IMR-90 (cell line): ENCODE measurements around the gene MBL2. TPM values are rescaled to one million over a fixed set of nuclear protein-coding genes. Genes with fewer than 3 reads are reported as not detected.

ENCODE experiments used
- ATAC-seq: fragments of 200-7000 bp; cut with Tn5 transposase; 2 replicates; pipeline ENCODE4 v1.9.1; 2020; ENCODE audit warnings: low read depth, mild to moderate bottlenecking, moderate library complexity
- BruUV-seq: library from RNA; stranded (reverse); fragments of 400-500 nt; replicated peaks from 2 replicates; lab custom pipeline; 2021; lab: Mats Ljungman, UMichigan
- CTCF ChIA-PET: fragments of 300-600 bp; formaldehyde crosslinking; extraction: SDS; loops from one replicate; lab custom pipeline; 2021; ENCODE audit warnings: antibody characterized with exemption; lab: Yijun Ruan, JAX
- POLR2A ChIA-PET: fragments of 300-600 bp; sonication (Branson Sonifier 250); formaldehyde crosslinking; loops from one replicate; lab custom pipeline; 2022; ENCODE audit warnings: antibody characterized with exemption; ENCODE audit not compliant: unreplicated experiment; lab: Charles Lee
- DNase-seq: peaks from one replicate; pipeline ENCODE4 v3.0.0; 2013
- H2AFZ ChIP-seq: replicated peaks from 2 replicates; pipeline ENCODE3; 2013; ENCODE audit warnings: low read length, mild to moderate bottlenecking; ENCODE audit not compliant: poor library complexity
- H2AK5ac ChIP-seq: 2 replicates; pipeline ENCODE4 v1.6.1; 2013; ENCODE audit warnings: low read depth, low read length, inconsistent platforms
- H2AK9ac ChIP-seq: replicated peaks from 2 replicates; pipeline ENCODE3; 2013; ENCODE audit warnings: mild to moderate bottlenecking, low read depth, low read length, moderate library complexity; ENCODE audit not compliant: poor library complexity
- H2BK120ac ChIP-seq: 2 replicates; pipeline ENCODE4 v1.6.1; 2013; ENCODE audit warnings: low read depth, low read length, inconsistent platforms
- H2BK15ac ChIP-seq: 3 replicates; pipeline ENCODE4 v1.6.1; 2013; ENCODE audit warnings: low read depth, low read length, inconsistent platforms
- H2BK20ac ChIP-seq: 2 replicates; pipeline ENCODE4 v1.6.1; 2013; ENCODE audit warnings: low read depth, mild to moderate bottlenecking, inconsistent platforms, low read length, moderate library complexity
- H2BK5ac ChIP-seq: 2 replicates; pipeline ENCODE4 v1.6.1; 2013; ENCODE audit warnings: mild to moderate bottlenecking, low read depth, low read length, inconsistent platforms; ENCODE audit not compliant: poor library complexity, severe bottlenecking
- H3K14ac ChIP-seq: replicated peaks from 2 replicates; pipeline ENCODE4 v1.6.1; 2013; ENCODE audit warnings: low read depth, low read length, inconsistent platforms
- H3K18ac ChIP-seq: 2 replicates; pipeline ENCODE4 v1.6.1; 2013; ENCODE audit warnings: low read depth, low read length, control low read depth
- H3K23ac ChIP-seq: 2 replicates; pipeline ENCODE4 v1.6.1; 2013; ENCODE audit warnings: low read depth, low read length, inconsistent platforms
- H3K27ac ChIP-seq: 2 replicates; pipeline ENCODE4 v1.5.1; 2013; ENCODE audit warnings: mild to moderate bottlenecking, control low read depth, low read length; ENCODE audit not compliant: insufficient read depth
- H3K27me3 ChIP-seq: 2 replicates; pipeline ENCODE4 v1.6.1; 2013; ENCODE audit warnings: low read length; ENCODE audit not compliant: control insufficient read depth, insufficient read depth
- H3K36me3 ChIP-seq: 2 replicates; pipeline ENCODE4 v1.6.1; 2013; ENCODE audit warnings: low read length, mixed read lengths; ENCODE audit not compliant: control insufficient read depth, insufficient read depth
- H3K4ac ChIP-seq: 2 replicates; pipeline ENCODE4 v1.6.1; 2013; ENCODE audit warnings: low read depth, low read length, inconsistent platforms
- H3K4me1 ChIP-seq: 2 replicates; pipeline ENCODE4 v1.6.1; 2013; ENCODE audit warnings: low read length, mixed read lengths; ENCODE audit not compliant: control insufficient read depth, insufficient read depth
- H3K4me2 ChIP-seq: 2 replicates; pipeline ENCODE4 v1.6.1; 2013; ENCODE audit warnings: low read depth, mild to moderate bottlenecking, control low read depth, low read length, moderate library complexity
- H3K4me3 ChIP-seq: 2 replicates; pipeline ENCODE4 v1.5.1; 2013; ENCODE audit warnings: low read depth, mild to moderate bottlenecking, control low read depth, low read length, moderate library complexity; ENCODE audit not compliant: insufficient read depth
- H3K56ac ChIP-seq: 2 replicates; pipeline ENCODE4 v1.6.1; 2013; ENCODE audit warnings: low read length, inconsistent platforms; ENCODE audit not compliant: insufficient read depth; ENCODE audit errors: extremely low read depth
- H3K79me1 ChIP-seq, 2 experiments: 2 replicates each; pipeline ENCODE4 v1.6.1; 2013; ENCODE audit warnings: low read length in 2 of 2, inconsistent platforms in 1 of 2, low read depth in 1 of 2
- H3K9ac ChIP-seq: 2 replicates; pipeline ENCODE4 v1.6.1; 2013; ENCODE audit warnings: low read depth, low read length, control low read depth
- H3K9me1 ChIP-seq: 2 replicates; pipeline ENCODE4 v1.6.1; 2013; ENCODE audit warnings: low read length, inconsistent platforms; ENCODE audit not compliant: insufficient read depth
- H3K9me3 ChIP-seq: 2 replicates; pipeline ENCODE4 v1.6.1; 2013; ENCODE audit warnings: low read length; ENCODE audit not compliant: control insufficient read depth, insufficient read depth
- H4K20me1 ChIP-seq: 2 replicates; pipeline ENCODE4 v1.6.1; 2013; ENCODE audit warnings: low read length, inconsistent platforms; ENCODE audit not compliant: insufficient read depth
- H4K5ac ChIP-seq: 2 replicates; pipeline ENCODE4 v1.6.1; 2013; ENCODE audit warnings: mild to moderate bottlenecking, low read depth, low read length, control low read depth
- H4K8ac ChIP-seq, 2 experiments: 2 replicates each; pipeline ENCODE4 v1.6.1; 2013; ENCODE audit warnings: low read depth in 2 of 2, low read length in 2 of 2, control low read depth in 1 of 2, inconsistent platforms in 1 of 2
- H4K91ac ChIP-seq: 2 replicates; pipeline ENCODE4 v1.6.1; 2013; ENCODE audit warnings: low read depth, low read length, inconsistent platforms; ENCODE audit not compliant: insufficient read depth
- ELK1 ChIP-seq: fragments of 150-350 bp; IDR thresholded peaks from 2 replicates; pipeline ENCODE4 v1.6.1; 2016; ENCODE audit warnings: low read depth, mild to moderate bottlenecking, low read length, moderate library complexity, borderline replicate concordance
- MXI1 ChIP-seq: IDR thresholded peaks from 2 replicates; pipeline ENCODE4 v1.6.1; 2012; ENCODE audit warnings: low read depth, mild to moderate bottlenecking, low read length, moderate library complexity, borderline replicate concordance
- WGBS, 2 experiments: methylation state at CpG; one replicate each; pipeline versions ENCODE4 v1.1.5 to v1.1.7; 2013; ENCODE audit warnings: missing lambda C conversion rate in 2 of 2; ENCODE audit not compliant: insufficient read length in 1 of 2; ENCODE audit errors: extremely low coverage in 2 of 2; 5-methylcytosine and 5-hydroxymethylcytosine counted together
- dilution Hi-C: fragments of 300-500 bp; cut with HindIII; formaldehyde crosslinking; loops from one replicate; pipeline ENCODE4 v1.14.3; 2018; ENCODE audit warnings: low sequenced_read_pairs; ENCODE audit not compliant: unreplicated experiment
- in situ Hi-C: fragments of 300-500 bp; cut with MboI; formaldehyde crosslinking; loops from 3 replicates; pipeline ENCODE4 v1.14.3; 2019; ENCODE audit warnings: low sequenced_read_pairs, inconsistent platforms, mixed read lengths
- intact Hi-C: fragments of 100-400 bp; cut with micrococcal nuclease; formaldehyde crosslinking; loops from 2 replicates; pipeline ENCODE4 v1.10.0; 2022
- polyA plus RNA-seq, 3 experiments: library from polyadenylated mRNA; depleted of rRNA; stranded (reverse); fragments of >200 nt; gene quantifications; 2 replicates each; pipeline ENCODE4 v1.2.3, GENCODE V29; 2012; ENCODE audit warnings: low replicate concordance in 1 of 3
- total RNA-seq: library from RNA; depleted of rRNA; stranded (reverse); fragments of >200 nt; gene quantifications from 2 replicates; pipeline ENCODE4 v1.2.3, GENCODE V29; 2012

MBL2 gene
- total and polyA plus RNA-seq, 2 of the 4 experiments (the other 2 are of a cell fraction), result not detected

DNA sequence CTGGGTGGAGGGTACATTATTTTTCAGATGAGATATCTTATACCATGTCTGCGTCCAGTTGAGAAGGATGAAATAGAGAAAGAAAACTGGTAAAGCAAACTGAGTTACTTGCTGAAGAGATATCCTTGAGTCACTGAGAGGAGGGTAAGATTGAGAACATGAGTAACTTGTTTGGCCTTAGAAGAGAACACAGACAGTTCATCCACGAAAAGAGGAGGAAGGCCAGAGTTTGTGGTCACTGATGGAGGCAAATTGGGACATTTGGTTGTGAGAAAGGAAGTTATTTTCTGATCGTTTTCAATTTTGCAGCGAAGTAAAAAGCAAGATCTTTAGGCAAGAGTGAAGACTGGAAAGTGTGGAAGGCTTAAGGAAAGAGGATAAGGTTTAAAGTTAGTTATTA, 15.6 kb downstream of the MBL2 start:
- intact Hi-C loops, result no loop called here
- in situ Hi-C loops, result no loop called here
- 64% methylated on average over 4 of the region's 4 CpGs; no CpG with 5 or more reads in 1 of the 2 experiments for WGBS, 2 experiments

More for the DNA sequence above, 15.6 kb downstream of the MBL2 start:
- no peak overlapping the region for H4K91ac ChIP-seq
- no peak overlapping the region for H4K5ac ChIP-seq
- no peaks in the 10 kb centered on the region for H3K9me3 ChIP-seq
- no peaks in the 10 kb centered on the region for H3K36me3 ChIP-seq
- H3K23ac ChIP-seq, result no peak overlapping the region
- ChIA-PET CTCF (no interaction called here), POLR2A (no interaction called here)
- H3K14ac ChIP-seq, result no peak overlapping the region
- dilution Hi-C loops, result no loop called here
- no peak overlapping the region for H2BK20ac ChIP-seq
- H3K27me3 ChIP-seq, result no peaks in the 10 kb centered on the region; the same call in none of the 2 replicates
- H3K56ac ChIP-seq, result no peak overlapping the region
- no peak overlapping the region for H3K4me2 ChIP-seq
- TF ChIP-seq MXI1 (no peak), ELK1 (no peak)
- H3K79me1 ChIP-seq, result no peaks in the 10 kb centered on the region
- no peak overlapping the region for H3K4ac ChIP-seq
- H2AK9ac ChIP-seq, result no peak overlapping the region
- H2BK15ac ChIP-seq, result no peak overlapping the region
- no peak overlapping the region for H2AFZ ChIP-seq
- no peak overlapping the region for H4K8ac ChIP-seq
- H3K9ac ChIP-seq, result no peak overlapping the region
- H2BK120ac ChIP-seq, result no peak overlapping the region
- H3K4me1 ChIP-seq, result peaks cover 3% of the 10 kb centered on the region; the same call in 1 of the 2 replicates
- BruUV-seq, result no TSS peak
- no peak for DNase-seq
- H3K9me1 ChIP-seq, result no peaks in the 10 kb centered on the region
- H3K18ac ChIP-seq, result no peak overlapping the region
- no peak overlapping the region for H3K27ac ChIP-seq
- H2AK5ac ChIP-seq, result no peak overlapping the region
- no peak overlapping the region for H2BK5ac ChIP-seq
- no peak overlapping the region for H3K4me3 ChIP-seq
- H4K20me1 ChIP-seq, result no peaks in the 10 kb centered on the region
- ATAC-seq, result no peak
